ENCODE data around the gene PNMA3. TPM values are rescaled to one million over a fixed set of nuclear protein-coding genes. Genes with fewer than 3 reads are reported as not detected.
"Not testable (repeated sequence)": the region's sequence is repeated elsewhere in the genome, so short reads cannot be mapped to it uniquely, and the experiment has no call there.

The PNMA3 gene
- total and polyA plus RNA-seq, 5 donors: 0.95 to 3.2 (median 3.1) TPM

DNA sequence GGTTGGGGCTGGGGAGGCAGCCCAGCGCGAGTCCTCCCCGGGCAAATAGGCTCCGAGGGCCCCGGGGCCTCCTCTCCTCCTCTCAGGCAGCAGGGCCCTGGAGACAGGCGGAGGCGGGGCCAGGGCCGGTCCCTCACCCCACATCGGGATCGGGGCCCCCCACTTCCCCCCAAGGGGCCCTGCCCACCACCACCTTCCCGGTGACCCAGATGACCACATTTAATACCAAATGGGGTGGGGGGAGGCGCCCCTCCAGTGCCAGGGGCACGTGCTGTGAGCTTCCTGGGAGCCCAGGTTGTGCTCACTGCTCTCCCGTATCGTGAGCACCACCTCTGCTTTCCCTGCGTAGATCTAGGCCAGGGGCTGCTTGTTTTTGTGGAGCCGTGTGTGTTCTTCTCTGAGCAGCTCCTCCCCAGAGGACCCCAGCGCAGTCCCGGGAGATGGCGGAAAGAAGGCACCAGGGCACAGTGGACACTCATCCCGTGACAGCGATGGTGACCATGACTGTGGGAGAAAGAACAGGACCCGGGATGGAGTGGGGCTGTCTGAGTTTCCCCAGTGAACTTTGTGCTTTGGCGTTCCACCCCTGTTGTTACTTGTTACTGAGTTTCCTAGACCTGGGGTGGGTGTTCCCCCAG, 18.1 kb downstream of the PNMA3 start:
- no peaks in the 10 kb centered on the region for H3K4me1 ChIP-seq (ENCODE audit: control insufficient read depth, insufficient read depth, low read length)
- H3K9me3 ChIP-seq (ENCODE audit: control insufficient read depth, low read length): no peaks in the 10 kb centered on the region
- 87% methylated on average over 19 of the region's 24 CpGs for WGBS
- intact Hi-C loops (cut with DNase I): no loop called here
- no peaks in the 10 kb centered on the region for H3K27me3 ChIP-seq (ENCODE audit: control insufficient read depth, insufficient read depth)
- H3K4me3 ChIP-seq (ENCODE audit: low read length): no peak overlapping the region
- ATAC-seq (no peak), DNase-seq (no peak)
- no peak overlapping the region for H3K27ac ChIP-seq (ENCODE audit: low read length)

DNA sequence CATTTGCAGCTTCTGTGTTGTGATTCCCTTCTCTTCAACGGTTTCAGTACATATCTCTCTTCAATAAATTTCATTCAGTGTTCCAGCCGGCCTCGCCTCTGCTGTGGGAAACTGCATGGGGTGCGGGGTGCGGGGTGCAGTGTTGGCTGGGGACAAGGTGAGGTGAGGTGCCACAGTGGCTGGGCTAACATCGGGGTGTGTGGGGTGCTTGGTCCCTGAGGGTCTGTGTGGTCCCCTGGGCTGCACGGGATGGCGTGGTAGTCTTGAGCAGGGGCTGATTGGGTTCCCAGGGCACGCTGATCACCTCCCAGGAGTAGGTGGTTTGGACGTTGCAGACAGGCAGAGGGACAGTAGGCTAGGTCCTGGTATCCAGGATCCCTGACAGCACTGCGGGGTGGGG, 18.7 kb downstream of the PNMA3 start:
- no peaks in the 10 kb centered on the region for H3K9me3 ChIP-seq (ENCODE audit: control insufficient read depth, low read length)

DNA sequence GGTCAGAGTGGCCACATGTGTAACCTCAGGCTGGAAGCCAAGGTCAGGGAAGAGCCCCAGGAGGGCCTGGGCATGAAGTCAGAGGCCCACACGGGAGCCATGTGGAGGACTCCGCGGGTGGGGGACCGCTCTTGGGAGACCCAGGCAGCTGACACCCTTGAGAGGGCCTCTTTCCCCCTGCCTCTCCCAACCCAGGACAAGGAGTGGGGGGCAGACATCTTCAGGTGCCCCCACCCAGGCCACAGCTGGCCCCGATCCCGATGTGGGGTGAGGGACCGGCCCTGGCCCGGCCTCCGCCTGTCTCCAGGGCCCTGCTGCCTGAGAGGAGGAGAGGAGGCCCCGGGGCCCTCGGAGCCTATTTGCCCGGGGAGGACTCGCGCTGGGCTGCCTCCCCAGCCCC, 19.1 kb downstream of the PNMA3 start:
- H3K4me3 ChIP-seq (ENCODE audit: low read length): no peak overlapping the region
- DNase-seq (no peak), ATAC-seq (no peak)
- H3K27me3 ChIP-seq (ENCODE audit: control insufficient read depth, insufficient read depth): no peaks in the 10 kb centered on the region
- 95% methylated on average over 9 of the region's 14 CpGs for WGBS
- H3K27ac ChIP-seq (ENCODE audit: low read length): no peak overlapping the region
- H3K9me3 ChIP-seq (ENCODE audit: control insufficient read depth, low read length): no peaks in the 10 kb centered on the region
- no peaks in the 10 kb centered on the region for H3K4me1 ChIP-seq (ENCODE audit: control insufficient read depth, insufficient read depth, low read length)
- intact Hi-C loops (cut with DNase I): no loop called here

More for the DNA sequence above, 18.7 kb downstream of the PNMA3 start:
- Histone ChIP-seq H3K27ac (ENCODE audit: low read length) (no peak overlapping the region), H3K4me1 (ENCODE audit: control insufficient read depth, insufficient read depth, low read length) (no peaks in the 10 kb centered on the region), H3K4me3 (ENCODE audit: low read length) (no peak overlapping the region), H3K27me3 (ENCODE audit: control insufficient read depth, insufficient read depth) (no peaks in the 10 kb centered on the region)
- ATAC-seq (no peak), DNase-seq (peak in 1 of 3 donors; percentile 35)
- intact Hi-C loops (cut with DNase I): no loop called here
- 90% methylated on average over 11 of the region's 11 CpGs for WGBS

DNA sequence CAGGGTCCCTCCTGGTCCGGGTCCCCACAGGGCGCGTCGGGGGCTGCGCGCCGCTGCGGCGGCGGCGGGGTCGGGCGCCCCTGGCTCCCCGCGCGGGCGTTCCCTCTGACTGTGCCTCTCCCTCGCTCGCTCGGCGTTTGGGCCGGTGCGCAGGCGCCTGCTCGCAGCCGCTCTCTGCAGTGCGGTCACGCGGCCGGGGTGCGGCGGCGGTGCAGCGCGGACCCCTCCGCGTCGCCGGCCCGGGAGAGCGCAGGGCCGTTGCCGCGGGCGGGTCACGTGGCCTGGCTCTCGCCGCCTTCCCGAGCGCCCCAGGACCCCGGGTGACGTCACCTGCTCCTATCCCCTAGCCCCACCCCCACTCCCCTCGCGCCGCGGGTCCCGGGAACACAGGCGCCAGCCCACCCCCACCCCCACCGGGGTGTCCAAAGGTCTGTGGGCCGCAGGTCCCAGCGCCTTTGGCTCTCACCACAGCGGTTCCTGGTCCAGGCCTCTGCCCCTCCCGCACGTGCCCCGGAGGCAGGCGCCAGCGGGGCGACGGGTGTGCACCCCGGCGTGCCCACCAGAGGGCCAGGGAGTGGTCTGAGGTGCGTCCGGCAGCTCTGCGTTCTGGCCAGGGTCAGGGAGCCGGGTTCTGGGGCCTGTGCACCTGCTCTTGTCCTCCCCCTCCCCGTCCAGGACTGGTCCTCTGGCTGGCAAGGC, 21.3 kb downstream of the PNMA3 start:
- WGBS: no CpG with 5 or more reads among the region's 76 CpGs
- H3K27me3 ChIP-seq (ENCODE audit: control insufficient read depth, insufficient read depth); DNase-seq; H3K4me3 ChIP-seq (ENCODE audit: low read length); intact Hi-C loops (cut with DNase I); H3K4me1 ChIP-seq (ENCODE audit: control insufficient read depth, insufficient read depth, low read length); H3K27ac ChIP-seq (ENCODE audit: low read length); H3K9me3 ChIP-seq (ENCODE audit: control insufficient read depth, low read length): not testable (repeated sequence)
- ATAC-seq: peak; percentile 58 to 67

DNA sequence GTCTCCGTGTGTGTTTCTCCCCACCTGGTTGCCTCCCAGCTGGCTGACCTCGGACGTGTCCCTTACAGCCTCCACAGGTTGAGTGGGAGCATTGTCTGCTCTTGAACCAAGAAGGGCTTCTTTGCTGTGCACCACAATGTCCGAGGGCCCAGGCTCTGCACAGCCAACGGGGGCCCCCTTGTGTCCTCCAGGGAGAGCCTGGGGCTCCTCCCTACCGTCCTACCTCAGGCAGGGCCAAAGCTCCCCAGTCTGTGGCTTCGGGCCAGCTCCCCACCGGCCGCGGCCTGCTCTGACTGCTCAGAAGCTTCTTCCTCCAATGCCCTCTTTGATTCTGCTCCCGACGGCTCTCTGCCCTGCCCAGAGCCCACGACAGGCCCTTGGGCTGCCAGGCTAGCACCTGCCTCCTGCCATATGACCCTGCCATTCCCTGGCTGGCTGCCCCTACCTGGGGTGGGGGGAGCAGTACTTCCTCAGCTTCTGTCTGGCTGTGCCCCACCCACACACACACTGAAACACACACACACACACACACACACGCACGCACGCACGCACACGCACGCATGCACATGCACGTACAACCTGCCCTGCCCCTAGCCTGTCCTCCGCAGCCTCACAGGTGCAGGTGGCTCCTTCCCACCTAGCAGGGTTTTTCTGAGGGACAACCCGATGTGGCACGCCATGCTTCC, 27.1 kb downstream of the PNMA3 start:
- H3K9me3 ChIP-seq (ENCODE audit: control insufficient read depth, low read length); H3K4me3 ChIP-seq (ENCODE audit: low read length); ATAC-seq; DNase-seq; intact Hi-C loops (cut with DNase I); H3K27ac ChIP-seq (ENCODE audit: low read length); H3K4me1 ChIP-seq (ENCODE audit: control insufficient read depth, insufficient read depth, low read length); H3K27me3 ChIP-seq (ENCODE audit: control insufficient read depth, insufficient read depth): not testable (repeated sequence)
- 78% methylated on average over 10 of the region's 23 CpGs for WGBS

DNA sequence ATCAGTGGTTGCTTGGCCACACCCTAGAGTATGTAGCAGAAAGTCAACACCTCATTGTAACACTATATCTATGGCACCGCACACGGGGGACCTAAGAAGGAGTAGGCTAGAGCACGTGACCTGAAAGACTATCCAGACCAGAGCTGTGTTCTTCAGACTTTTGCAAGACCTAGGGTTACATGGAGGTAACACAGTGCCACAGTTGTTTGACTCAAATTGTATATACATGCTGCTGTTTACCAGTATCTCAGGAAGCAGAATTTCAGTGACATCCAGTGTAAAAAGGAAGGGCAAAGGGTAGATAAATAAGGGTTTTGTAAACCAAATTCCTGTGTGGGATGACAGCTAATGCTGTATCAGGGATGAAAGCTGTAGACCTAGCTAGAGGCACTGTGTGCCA, 46.1 kb downstream of the PNMA3 start:
- no peaks in the 10 kb centered on the region for H3K9me3 ChIP-seq (ENCODE audit: control insufficient read depth, low read length)
- H3K4me1 ChIP-seq (ENCODE audit: control insufficient read depth, insufficient read depth, low read length): no peaks in the 10 kb centered on the region
- intact Hi-C loops (cut with DNase I): no loop called here
- ATAC-seq (no peak), DNase-seq (no peak)
- H3K4me3 ChIP-seq (ENCODE audit: low read length): no peak overlapping the region
- no peaks in the 10 kb centered on the region for H3K27me3 ChIP-seq (ENCODE audit: control insufficient read depth, insufficient read depth)
- 73% methylated on average over 3 of the region's 3 CpGs for WGBS
- H3K27ac ChIP-seq (ENCODE audit: low read length): no peak overlapping the region

DNA sequence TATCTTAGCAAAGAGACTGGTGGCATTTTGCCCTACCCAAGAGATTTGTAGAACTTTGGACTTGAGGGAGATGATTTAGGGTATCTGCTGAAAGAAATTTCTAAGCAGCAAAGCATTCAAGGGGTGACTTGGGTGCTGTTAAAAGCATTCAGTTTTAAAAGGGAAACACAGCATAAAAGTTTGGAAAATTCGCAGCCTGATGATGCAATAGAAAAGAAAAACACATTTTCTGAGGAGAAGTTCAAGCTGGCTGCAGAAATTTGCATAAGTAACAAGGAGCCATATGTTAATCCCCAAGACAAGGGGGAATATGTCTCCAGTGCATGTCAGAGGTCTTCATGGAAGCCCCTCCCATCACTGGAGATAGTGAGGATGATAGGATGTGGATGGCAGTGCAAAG, 48.7 kb downstream of the PNMA3 start:
- not testable (repeated sequence) for DNase-seq
- 75% methylated on average over 1 of the region's 1 CpG for WGBS

DNA sequence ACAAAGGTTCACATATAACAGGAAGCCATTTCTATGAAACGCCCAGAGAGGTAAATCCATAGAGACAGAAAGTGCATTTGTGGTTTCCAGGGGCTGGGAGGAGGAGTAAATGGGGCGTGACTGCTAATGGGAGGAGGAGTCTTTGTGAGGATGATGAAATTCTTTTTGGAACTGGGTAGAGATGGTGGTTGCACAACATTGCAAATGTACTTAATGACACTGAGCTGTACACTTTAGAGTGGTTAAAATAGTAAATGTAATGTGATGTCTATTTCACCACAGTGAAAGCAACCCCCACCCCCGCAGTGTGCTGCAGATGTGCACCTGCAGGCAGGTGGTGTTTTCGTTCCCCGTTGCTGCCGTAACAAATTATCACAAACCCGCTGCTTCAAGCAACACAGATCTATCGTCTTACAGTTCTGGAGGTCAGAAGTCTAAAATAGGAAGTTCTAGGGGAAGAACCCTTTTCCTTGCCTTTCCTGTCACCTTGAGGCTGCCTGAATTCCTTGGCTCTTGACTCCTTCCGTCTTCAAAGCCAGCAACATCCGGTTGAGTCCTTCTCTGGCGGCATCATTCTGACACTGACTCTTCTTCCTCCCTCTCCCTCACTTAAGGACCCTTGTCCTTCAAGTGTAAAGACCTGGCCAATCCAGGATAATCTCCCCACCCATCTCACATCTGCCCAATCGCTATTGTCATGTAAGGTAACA, 50.0 kb downstream of the PNMA3 start:
- H3K27me3 ChIP-seq (ENCODE audit: control insufficient read depth, insufficient read depth); H3K27ac ChIP-seq (ENCODE audit: low read length); H3K4me3 ChIP-seq (ENCODE audit: low read length); intact Hi-C loops (cut with DNase I); ATAC-seq; H3K9me3 ChIP-seq (ENCODE audit: control insufficient read depth, low read length); H3K4me1 ChIP-seq (ENCODE audit: control insufficient read depth, insufficient read depth, low read length); DNase-seq: not testable (repeated sequence)
- WGBS: 49% methylated on average over 3 of the region's 12 CpGs

More for the DNA sequence above, 48.7 kb downstream of the PNMA3 start:
- H3K4me1 ChIP-seq (ENCODE audit: control insufficient read depth, insufficient read depth, low read length); H3K9me3 ChIP-seq (ENCODE audit: control insufficient read depth, low read length); H3K27me3 ChIP-seq (ENCODE audit: control insufficient read depth, insufficient read depth); H3K27ac ChIP-seq (ENCODE audit: low read length); ATAC-seq; intact Hi-C loops (cut with DNase I); H3K4me3 ChIP-seq (ENCODE audit: low read length): not testable (repeated sequence)

Other genes with a start within 250 kb of the PNMA3 start
- 10 to 100 TPM; 25.0 to 29.5 (median 27.7) TPM for gene CETN2, start 225.7 kb upstream of the PNMA3 start, total RNA-seq
- gene CETN2, start 225.7 kb upstream of the PNMA3 start, polyA plus RNA-seq: 50.3 TPM
- gene NSDHL, start 225.4 kb upstream of the PNMA3 start, total RNA-seq: 10 to 100 TPM; 24.9 to 31.5 (median 27.9) TPM
- 33.1 TPM for gene NSDHL, start 225.4 kb upstream of the PNMA3 start, polyA plus RNA-seq
- gene ZNF185, start 158.4 kb upstream of the PNMA3 start, total RNA-seq: 1 to 10 TPM; 1.4 to 2.4 (median 1.4) TPM
- 0.86 TPM for gene ZNF185, start 158.4 kb upstream of the PNMA3 start, polyA plus RNA-seq
- gene PNMA5, start 62.4 kb upstream of the PNMA3 start, total RNA-seq: under 1 TPM in 1 of 4 donors, not detected in 3; 0.12 TPM
- not detected for gene PNMA5, start 62.4 kb upstream of the PNMA3 start, polyA plus RNA-seq
- 1 to 10 TPM; 1.3 to 2.9 (median 2.3) TPM for gene PNMA6A, start 16.0 kb downstream of the PNMA3 start, total RNA-seq
- gene PNMA6A, start 16.0 kb downstream of the PNMA3 start, polyA plus RNA-seq: 3.6 TPM
- gene MAGEA1, start 122.8 kb downstream of the PNMA3 start, total RNA-seq: not detected
- gene MAGEA1, start 122.8 kb downstream of the PNMA3 start, polyA plus RNA-seq: not detected